ENCODE data around the gene CAMTA1.

Gene CAMTA1

GRCh38 chr1:7346600-7347570 is 561.6 kb downstream of the CAMTA1 start:
- no peaks in the 10 kb centered on the region for H3K4me1 ChIP-seq (ENCODE audit: control insufficient read depth in 5 of 5, insufficient read depth in 5 of 5, low read length in 5 of 5)
- no peak overlapping the region for H3K4me3 ChIP-seq (ENCODE audit: low read depth in 1 of 5, low read length in 5 of 5)
- no peak overlapping the region for H3K9ac ChIP-seq (ENCODE audit: low read length in 5 of 5)
- no peaks in the 10 kb centered on the region for H3K9me3 ChIP-seq (ENCODE audit: control insufficient read depth in 5 of 5, low read length in 5 of 5)
- no peak overlapping the region for H3K27ac ChIP-seq (ENCODE audit: low read depth, low read length)
- H3K27me3 ChIP-seq (ENCODE audit: control insufficient read depth in 5 of 5, insufficient read depth in 4 of 5, low read length in 5 of 5), result peaks cover 3 to 17% (median 7%) of the 10 kb centered on the region in 5 donors
- H3K36me3 ChIP-seq (ENCODE audit: control insufficient read depth in 5 of 5, insufficient read depth in 5 of 5, low read length in 5 of 5), result no peaks in the 10 kb centered on the region

DNA sequence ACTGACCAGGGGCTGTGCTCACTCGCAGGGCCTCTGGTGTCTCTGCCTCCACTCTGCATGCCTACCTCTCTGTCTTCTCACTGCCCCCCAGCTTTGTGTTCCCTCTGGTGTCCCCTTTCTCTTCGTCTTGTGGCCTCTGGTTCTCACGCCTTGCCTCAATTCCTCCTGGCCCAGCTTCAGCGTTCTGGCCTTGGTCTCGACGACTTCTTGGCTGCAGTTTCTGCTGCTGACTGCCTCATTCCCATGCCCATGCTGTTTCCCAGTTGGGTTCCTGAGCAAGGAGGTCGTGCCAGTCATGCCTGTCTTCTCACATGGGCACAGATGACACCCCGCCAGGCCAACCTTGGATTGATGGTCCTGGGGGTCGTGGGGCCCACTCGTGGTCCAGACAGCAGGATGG is 562.8 kb downstream of the CAMTA1 start:
- H3K9me3 ChIP-seq (ENCODE audit: control insufficient read depth in 5 of 5, low read length in 5 of 5), result no peaks in the 10 kb centered on the region
- no peaks in the 10 kb centered on the region for H3K36me3 ChIP-seq (ENCODE audit: control insufficient read depth in 5 of 5, insufficient read depth in 5 of 5, low read length in 5 of 5)
- no peaks in the 10 kb centered on the region for H3K4me1 ChIP-seq (ENCODE audit: control insufficient read depth in 5 of 5, insufficient read depth in 5 of 5, low read length in 5 of 5)
- H3K4me3 ChIP-seq (ENCODE audit: low read depth in 1 of 5, low read length in 5 of 5), result no peak overlapping the region
- no peak overlapping the region for H3K27ac ChIP-seq (ENCODE audit: low read depth, low read length)
- peaks cover 3 to 17% (median 7%) of the 10 kb centered on the region in 5 donors for H3K27me3 ChIP-seq (ENCODE audit: control insufficient read depth in 5 of 5, insufficient read depth in 4 of 5, low read length in 5 of 5)
- H3K9ac ChIP-seq (ENCODE audit: low read length in 5 of 5), result no peak overlapping the region

- H3K27me3 ChIP-seq (ENCODE audit: control insufficient read depth in 5 of 5, insufficient read depth in 4 of 5, low read length in 5 of 5), result peaks cover 3 to 17% (median 7%) of the 10 kb centered on the region in 5 donors
- H3K27ac ChIP-seq (ENCODE audit: low read depth, low read length), result no peak overlapping the region
- H3K9me3 ChIP-seq (ENCODE audit: control insufficient read depth in 5 of 5, low read length in 5 of 5), result no peaks in the 10 kb centered on the region
- no peak overlapping the region for H3K9ac ChIP-seq (ENCODE audit: low read length in 5 of 5)
- no peak overlapping the region for H3K4me3 ChIP-seq (ENCODE audit: low read depth in 1 of 5, low read length in 5 of 5)
- no peaks in the 10 kb centered on the region for H3K36me3 ChIP-seq (ENCODE audit: control insufficient read depth in 5 of 5, insufficient read depth in 5 of 5, low read length in 5 of 5)
- H3K4me1 ChIP-seq (ENCODE audit: control insufficient read depth in 5 of 5, insufficient read depth in 5 of 5, low read length in 5 of 5), result no peaks in the 10 kb centered on the region
Measured at GRCh38 chr1:7348580-7348979, 563.3 kb downstream of the CAMTA1 start.

DNA sequence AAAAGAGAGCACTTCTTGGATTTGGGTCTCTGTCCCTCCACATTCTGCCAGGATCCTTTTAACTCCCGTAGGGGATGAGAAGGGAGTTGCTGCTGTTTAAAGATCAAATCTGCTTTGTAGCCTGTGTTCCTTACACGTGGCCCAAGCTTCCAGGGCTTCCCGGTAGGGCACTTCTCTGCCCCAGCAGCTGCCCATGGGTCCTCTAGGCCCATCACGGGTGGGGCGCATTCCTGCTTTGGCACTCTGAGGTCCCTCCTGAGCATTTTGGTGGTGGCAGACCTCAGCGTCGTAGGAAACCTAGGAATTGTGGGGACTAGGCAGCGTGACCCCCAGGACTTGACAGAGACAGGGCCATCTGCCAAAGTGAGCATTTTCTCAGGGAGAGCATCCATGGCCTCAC is 565.5 kb downstream of the CAMTA1 start:
- no peaks in the 10 kb centered on the region for H3K9me3 ChIP-seq (ENCODE audit: control insufficient read depth in 5 of 5, low read length in 5 of 5)
- no peaks in the 10 kb centered on the region for H3K4me1 ChIP-seq (ENCODE audit: control insufficient read depth in 5 of 5, insufficient read depth in 5 of 5, low read length in 5 of 5)
- no peaks in the 10 kb centered on the region for H3K36me3 ChIP-seq (ENCODE audit: control insufficient read depth in 5 of 5, insufficient read depth in 5 of 5, low read length in 5 of 5)
- no peak overlapping the region for H3K9ac ChIP-seq (ENCODE audit: low read length in 5 of 5)
- H3K27me3 ChIP-seq (ENCODE audit: control insufficient read depth in 5 of 5, insufficient read depth in 4 of 5, low read length in 5 of 5), result peaks cover 3 to 18% (median 5%) of the 10 kb centered on the region in 5 donors
- H3K27ac ChIP-seq (ENCODE audit: low read depth, low read length), result no peak overlapping the region
- H3K4me3 ChIP-seq (ENCODE audit: low read depth in 1 of 5, low read length in 5 of 5), result no peak overlapping the region

GRCh38 chr1:7351649-7352048 is 566.4 kb downstream of the CAMTA1 start:
- H3K27me3 ChIP-seq (ENCODE audit: control insufficient read depth in 5 of 5, insufficient read depth in 4 of 5, low read length in 5 of 5), result peaks cover 3 to 22% (median 7%) of the 10 kb centered on the region in 5 donors
- H3K27ac ChIP-seq (ENCODE audit: low read depth, low read length), result no peak overlapping the region
- no peaks in the 10 kb centered on the region for H3K4me1 ChIP-seq (ENCODE audit: control insufficient read depth in 5 of 5, insufficient read depth in 5 of 5, low read length in 5 of 5)
- H3K9me3 ChIP-seq (ENCODE audit: control insufficient read depth in 5 of 5, low read length in 5 of 5), result no peaks in the 10 kb centered on the region
- no peak overlapping the region for H3K4me3 ChIP-seq (ENCODE audit: low read depth in 1 of 5, low read length in 5 of 5)
- no peak overlapping the region for H3K9ac ChIP-seq (ENCODE audit: low read length in 5 of 5)
- H3K36me3 ChIP-seq (ENCODE audit: control insufficient read depth in 5 of 5, insufficient read depth in 5 of 5, low read length in 5 of 5), result no peaks in the 10 kb centered on the region

- Histone ChIP-seq H3K9me3 (ENCODE audit: control insufficient read depth in 5 of 5, low read length in 5 of 5) (no peaks in the 10 kb centered on the region), H3K4me1 (ENCODE audit: control insufficient read depth in 5 of 5, insufficient read depth in 5 of 5, low read length in 5 of 5) (no peaks in the 10 kb centered on the region), H3K4me3 (ENCODE audit: low read depth in 1 of 5, low read length in 5 of 5) (no peak overlapping the region), H3K36me3 (ENCODE audit: control insufficient read depth in 5 of 5, insufficient read depth in 5 of 5, low read length in 5 of 5) (no peaks in the 10 kb centered on the region), H3K27ac (ENCODE audit: low read depth, low read length) (no peak overlapping the region), H3K27me3 (ENCODE audit: control insufficient read depth in 5 of 5, insufficient read depth in 4 of 5, low read length in 5 of 5) (peaks cover 3 to 22% (median 8%) of the 10 kb centered on the region in 5 donors), H3K9ac (ENCODE audit: low read length in 5 of 5) (no peak overlapping the region)
Measured at GRCh38 chr1:7352364-7352763, 567.1 kb downstream of the CAMTA1 start.

- peaks cover 3 to 18% (median 8%) of the 10 kb centered on the region in 5 donors for H3K27me3 ChIP-seq (ENCODE audit: control insufficient read depth in 5 of 5, insufficient read depth in 4 of 5, low read length in 5 of 5)
- H3K27ac ChIP-seq (ENCODE audit: low read depth, low read length), result no peak overlapping the region
- H3K9ac ChIP-seq (ENCODE audit: low read length in 5 of 5), result no peak overlapping the region
- H3K36me3 ChIP-seq (ENCODE audit: control insufficient read depth in 5 of 5, insufficient read depth in 5 of 5, low read length in 5 of 5), result no peaks in the 10 kb centered on the region
- H3K4me1 ChIP-seq (ENCODE audit: control insufficient read depth in 5 of 5, insufficient read depth in 5 of 5, low read length in 5 of 5), result no peaks in the 10 kb centered on the region
- H3K9me3 ChIP-seq (ENCODE audit: control insufficient read depth in 5 of 5, low read length in 5 of 5), result no peaks in the 10 kb centered on the region
- no peak overlapping the region for H3K4me3 ChIP-seq (ENCODE audit: low read depth in 1 of 5, low read length in 5 of 5)
Measured at GRCh38 chr1:7352974-7353373, 567.7 kb downstream of the CAMTA1 start.

GRCh38 chr1:7355646-7356045 is 570.4 kb downstream of the CAMTA1 start:
- Histone ChIP-seq H3K4me3 (ENCODE audit: low read depth in 1 of 5, low read length in 5 of 5) (no peak overlapping the region), H3K36me3 (ENCODE audit: control insufficient read depth in 5 of 5, insufficient read depth in 5 of 5, low read length in 5 of 5) (no peaks in the 10 kb centered on the region), H3K9me3 (ENCODE audit: control insufficient read depth in 5 of 5, low read length in 5 of 5) (no peaks in the 10 kb centered on the region), H3K27me3 (ENCODE audit: control insufficient read depth in 5 of 5, insufficient read depth in 4 of 5, low read length in 5 of 5) (peaks cover 0 to 8% (median 5%) of the 10 kb centered on the region in 5 donors), H3K4me1 (ENCODE audit: control insufficient read depth in 5 of 5, insufficient read depth in 5 of 5, low read length in 5 of 5) (no peaks in the 10 kb centered on the region), H3K9ac (ENCODE audit: low read length in 5 of 5) (no peak overlapping the region), H3K27ac (ENCODE audit: low read depth, low read length) (no peak overlapping the region)

DNA sequence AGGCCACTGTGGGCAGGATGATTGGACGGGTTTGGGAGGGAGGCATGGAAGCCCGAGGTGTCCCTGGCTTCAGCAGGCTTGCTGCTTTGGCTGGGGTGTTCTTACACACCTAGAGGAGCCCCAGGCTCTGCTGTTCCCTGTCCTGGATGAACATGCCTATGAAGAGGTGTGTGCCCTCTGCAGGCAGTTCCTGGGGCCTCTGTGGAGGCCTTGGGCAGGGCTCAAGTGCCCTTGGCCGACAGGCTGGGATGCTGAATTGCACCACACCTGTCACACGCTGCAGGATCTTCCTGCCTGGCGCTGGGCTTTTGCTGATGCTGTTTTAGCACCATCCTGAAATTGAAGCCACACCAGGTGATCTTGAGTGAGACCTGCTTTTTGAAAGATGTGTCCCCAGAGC is 570.8 kb downstream of the CAMTA1 start:
- Histone ChIP-seq H3K9me3 (ENCODE audit: control insufficient read depth in 5 of 5, low read length in 5 of 5) (no peaks in the 10 kb centered on the region), H3K4me1 (ENCODE audit: control insufficient read depth in 5 of 5, insufficient read depth in 5 of 5, low read length in 5 of 5) (no peaks in the 10 kb centered on the region), H3K27ac (ENCODE audit: low read depth, low read length) (no peak overlapping the region), H3K4me3 (ENCODE audit: low read depth in 1 of 5, low read length in 5 of 5) (no peak overlapping the region), H3K27me3 (ENCODE audit: control insufficient read depth in 5 of 5, insufficient read depth in 4 of 5, low read length in 5 of 5) (peaks cover 0 to 6% (median 5%) of the 10 kb centered on the region in 5 donors), H3K9ac (ENCODE audit: low read length in 5 of 5) (no peak overlapping the region), H3K36me3 (ENCODE audit: control insufficient read depth in 5 of 5, insufficient read depth in 5 of 5, low read length in 5 of 5) (no peaks in the 10 kb centered on the region)

GRCh38 chr1:7358425-7358824 is 573.2 kb downstream of the CAMTA1 start:
- Histone ChIP-seq H3K36me3 (ENCODE audit: control insufficient read depth in 5 of 5, insufficient read depth in 5 of 5, low read length in 5 of 5) (no peaks in the 10 kb centered on the region), H3K4me3 (ENCODE audit: low read depth in 1 of 5, low read length in 5 of 5) (no peak overlapping the region), H3K4me1 (ENCODE audit: control insufficient read depth in 5 of 5, insufficient read depth in 5 of 5, low read length in 5 of 5) (no peaks in the 10 kb centered on the region), H3K9ac (ENCODE audit: low read length in 5 of 5) (no peak overlapping the region), H3K9me3 (ENCODE audit: control insufficient read depth in 5 of 5, low read length in 5 of 5) (no peaks in the 10 kb centered on the region), H3K27ac (ENCODE audit: low read depth, low read length) (no peak overlapping the region), H3K27me3 (ENCODE audit: control insufficient read depth in 5 of 5, insufficient read depth in 4 of 5, low read length in 5 of 5) (peaks cover under 1 to 6% (median 5%) of the 10 kb centered on the region in 5 donors)

Measured in subcutaneous abdominal adipose tissue (tissue), 5 donors.